HCT116 (cell line): Measurements from ENCODE around the gene KDM5A. TPM values are rescaled to one million over a fixed set of nuclear protein-coding genes. Genes with fewer than 3 reads are reported as not detected.

Experiments
- ATAC-seq: fragments of 200-7000 bp; cut with Tn5 transposase; 2 replicates; pipeline ENCODE4 v1.9.1; 2020; ENCODE audit warnings: mild to moderate bottlenecking, moderate library complexity
- BruUV-seq: library from RNA; stranded (reverse); fragments of 400-500 nt; replicated peaks from 2 replicates; lab custom pipeline; 2021; lab: Mats Ljungman, UMichigan
- CTCF ChIA-PET: fragments of 300-600 bp; sonication (Branson Sonifier 250); formaldehyde crosslinking; loops from one replicate; lab custom pipeline; 2021; ENCODE audit warnings: antibody characterized with exemption; lab: Charles Lee
- POLR2A ChIA-PET: fragments of 300-600, 350-600 bp; sonication (Branson Sonifier 250); formaldehyde crosslinking; loops from one replicate; lab custom pipeline; 2021; ENCODE audit warnings: antibody characterized with exemption; lab: Charles Lee
- RAD21 ChIA-PET, 2 experiments: fragments of 300-600 bp; sonication (Branson Sonifier 250); formaldehyde crosslinking; loops; one replicate each; lab custom pipeline; 2023; ENCODE audit warnings: low total read pairs in 2 of 2; ENCODE audit not compliant: uncharacterized antibody in 2 of 2, unreplicated experiment in 2 of 2, low non-redundant PET in 1 of 2; lab: Charles Lee
- DNase-seq: peaks from one replicate; pipeline ENCODE4 v3.0.0-alpha.2; 2010; ENCODE audit warnings: low read depth, low spot score
- H2AFZ ChIP-seq: fragments of 200-600 bp; shearing (Covaris generic), sonication (generic); 2 replicates; pipeline ENCODE4 v1.6.1; 2017; ENCODE audit warnings: low read depth, mixed run types, mixed read lengths, antibody characterized with exemption, low read length; ENCODE audit not compliant: poor library complexity, severe bottlenecking
- H3K27ac ChIP-seq: 2 replicates; pipeline ENCODE4 v1.5.1; 2012; ENCODE audit warnings: low read depth, low read length
- H3K27me3 ChIP-seq: fragments of 200-600 bp; sonication (generic); 2 replicates; pipeline ENCODE4 v1.6.1; 2016; ENCODE audit warnings: mixed run types, low read length, mixed read lengths; ENCODE audit not compliant: insufficient read depth
- H3K36me3 ChIP-seq, 2 experiments: fragments of 200-500 bp in 1 of 2; fragments of 200-600 bp in 1 of 2; sonication (Bioruptor generic) in 1 of 2; sonication (generic) in 1 of 2; 2 replicates each; pipeline versions ENCODE4 v1.5.1 to v1.6.1; 2014 to 2016; ENCODE audit warnings: low read length in 2 of 2, inconsistent platforms in 1 of 2, mixed read lengths in 1 of 2, mixed run types in 1 of 2; ENCODE audit not compliant: insufficient read depth in 2 of 2, control insufficient read depth in 1 of 2
- H3K4me1 ChIP-seq, 2 experiments: fragments of 200-600 bp in 1 of 2; sonication (generic) in 1 of 2; 2 replicates each; pipeline versions ENCODE4 v1.5.1 to v1.6.1; 2012 to 2017; ENCODE audit warnings: low read length in 2 of 2, inconsistent platforms in 1 of 2, mild to moderate bottlenecking in 1 of 2, mixed read lengths in 1 of 2, mixed run types in 1 of 2, moderate library complexity in 1 of 2; ENCODE audit not compliant: insufficient read depth in 2 of 2, control insufficient read depth in 1 of 2
- H3K4me2 ChIP-seq: fragments of 200-600 bp; sonication (generic); 2 replicates; pipeline ENCODE4 v1.6.1; 2017; ENCODE audit warnings: mixed run types, low read length, mixed read lengths
- H3K4me3 ChIP-seq, 2 experiments: fragments of 200-600 bp in 1 of 2; sonication (generic) in 1 of 2; replicated peaks in 1 of 2; 2 replicates each; pipeline ENCODE4 v1.5.1; 2011 to 2016; ENCODE audit warnings: low read length in 2 of 2, control low read depth in 1 of 2, low read depth in 1 of 2, mild to moderate bottlenecking in 1 of 2, mixed read lengths in 1 of 2, mixed run types in 1 of 2
- H3K79me2 ChIP-seq: fragments of 200-600 bp; sonication (generic); 2 replicates; pipeline ENCODE4 v1.6.1; 2017; ENCODE audit warnings: mild to moderate bottlenecking, mixed run types, low read length, moderate library complexity, mixed read lengths; ENCODE audit not compliant: insufficient read depth
- H3K9ac ChIP-seq: fragments of 200-600 bp; sonication (generic); 2 replicates; pipeline ENCODE4 v1.6.1; 2016; ENCODE audit warnings: low read length, mixed read lengths
- H3K9me2 ChIP-seq: fragments of 200-600 bp; sonication (generic), shearing (Covaris generic); 2 replicates; pipeline ENCODE4 v1.6.1; 2017; ENCODE audit warnings: mixed run types, mild to moderate bottlenecking, moderate library complexity; ENCODE audit not compliant: insufficient read depth
- H3K9me3 ChIP-seq, 2 experiments: fragments of 200-500 bp in 1 of 2; fragments of 200-600 bp in 1 of 2; sonication (Bioruptor generic) in 1 of 2; sonication (generic) in 1 of 2; 2 replicates each; pipeline ENCODE4 v1.6.1; 2014 to 2017; ENCODE audit warnings: low read length in 2 of 2, mixed read lengths in 2 of 2, inconsistent platforms in 1 of 2, low read depth in 1 of 2, mild to moderate bottlenecking in 1 of 2, mixed run types in 1 of 2, moderate library complexity in 1 of 2; ENCODE audit not compliant: control insufficient read depth in 1 of 2, insufficient read depth in 1 of 2
- H4K20me1 ChIP-seq: fragments of 200-600 bp; sonication (generic), shearing (Covaris generic); 2 replicates; pipeline ENCODE4 v1.6.1; 2017; ENCODE audit warnings: mixed run types, mild to moderate bottlenecking, moderate library complexity; ENCODE audit not compliant: insufficient read depth
- CEBPB ChIP-seq: IDR thresholded peaks from 2 replicates; pipeline ENCODE4 v1.6.1; 2012; ENCODE audit warnings: low read depth
- ELF1 ChIP-seq: IDR thresholded peaks from 2 replicates; pipeline ENCODE4 v1.6.1; 2012; ENCODE audit warnings: low read depth, borderline replicate concordance
- EZH2 ChIP-seq: fragments of 200-600 bp; sonication (generic); IDR thresholded peaks from 2 replicates; pipeline ENCODE4 v1.6.1; 2017; ENCODE audit warnings: antibody characterized with exemption, mixed run types
- EZH2phosphoT487 ChIP-seq: fragments of 200-600 bp; IDR thresholded peaks from 2 replicates; pipeline ENCODE4 v1.6.1; 2018; ENCODE audit warnings: antibody characterized with exemption, borderline replicate concordance
- FOSL1 ChIP-seq: IDR thresholded peaks from 2 replicates; pipeline ENCODE4 v1.6.1; 2012; ENCODE audit warnings: low read depth
- JUND ChIP-seq: IDR thresholded peaks from 2 replicates; pipeline ENCODE4 v1.6.1; 2012
- POLR2AphosphoS5 ChIP-seq: IDR thresholded peaks from 2 replicates; pipeline ENCODE4 v1.6.1; 2011; ENCODE audit warnings: mild to moderate bottlenecking, low read depth, low read length, moderate library complexity
- RAD21 ChIP-seq: IDR thresholded peaks from 2 replicates; pipeline ENCODE4 v1.6.1; 2012; ENCODE audit warnings: low read depth, mild to moderate bottlenecking
- SIN3A ChIP-seq: IDR thresholded peaks from 2 replicates; pipeline ENCODE4 v1.6.1; 2012; ENCODE audit warnings: low read depth
- ZBTB33 ChIP-seq: IDR thresholded peaks from 2 replicates; pipeline ENCODE4 v1.6.1; 2011; ENCODE audit warnings: mild to moderate bottlenecking, low read length, moderate library complexity; ENCODE audit not compliant: insufficient replicate concordance; ENCODE audit errors: extremely low read depth
- ZFX ChIP-seq: fragments of 450-650 bp; IDR thresholded peaks from 2 replicates; pipeline ENCODE4 v1.6.1; 2017
- intact Hi-C: fragments of 100-400 bp; cut with micrococcal nuclease; formaldehyde crosslinking; loops from 2 replicates; pipeline ENCODE4 v1.10.0; 2022
- total RNA-seq: library from RNA; stranded (reverse); gene quantifications from one replicate; pipeline ENCODE4 v1.2.1, GENCODE V29; 2021; ENCODE audit not compliant: unreplicated experiment
- TF ChIP-seq, protein P1 (sequence below): IDR thresholded peaks from 2 replicates; pipeline ENCODE4 v1.6.1; 2012
- TF ChIP-seq, protein P2 (sequence below): IDR thresholded peaks from 2 replicates; pipeline ENCODE4 v1.6.1; 2012

KDM5A gene
- total RNA-seq, 1 experiment from 2014 or later, result 49.0 TPM

DNA sequence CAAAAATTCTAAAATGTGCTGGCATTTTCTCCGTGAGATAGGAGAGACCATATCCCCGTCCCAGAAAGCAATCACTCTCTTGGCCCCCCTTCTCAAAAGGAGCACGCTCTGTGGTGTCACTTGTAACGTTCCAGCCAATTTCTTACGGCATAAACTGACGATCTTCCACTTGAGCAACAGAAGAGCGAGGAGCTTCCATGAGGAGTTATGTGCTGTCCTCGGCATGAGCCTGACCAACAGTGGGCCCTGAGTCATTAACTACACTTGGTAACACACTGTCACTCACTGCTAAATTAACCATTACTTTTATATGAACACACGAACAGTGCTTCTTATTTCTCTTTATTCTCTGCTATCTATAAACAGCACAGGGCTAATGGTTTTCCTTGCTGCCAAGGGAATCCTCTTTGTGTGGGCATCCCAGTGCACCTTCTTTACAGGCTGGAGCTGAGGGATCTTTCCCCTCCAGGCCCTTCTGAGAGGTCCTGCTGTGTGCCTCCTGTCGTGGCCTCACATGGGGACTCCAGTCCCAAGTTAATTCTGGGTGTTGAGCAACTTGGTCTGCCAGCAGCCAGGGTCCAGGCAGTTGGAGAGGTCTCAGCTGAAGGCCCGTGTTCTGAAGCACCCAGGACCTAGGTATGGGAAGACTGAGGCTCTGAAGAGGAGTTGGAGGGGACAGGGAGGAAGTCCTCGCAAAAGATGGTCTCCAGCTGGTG, 135.8 kb downstream of the KDM5A start:
- H3K9me3 ChIP-seq, result no peaks in the 10 kb centered on the region; a peak in 1 of 4 replicates
- no peak overlapping the region for H3K9ac ChIP-seq
- intact Hi-C loops, result no loop called here
- DNase-seq, result no peak
- H3K36me3 ChIP-seq, result no peaks in the 10 kb centered on the region
- H3K9me2 ChIP-seq, result no peaks in the 10 kb centered on the region
- H3K79me2 ChIP-seq, result no peaks in the 10 kb centered on the region
- H3K4me2 ChIP-seq, result no peak overlapping the region
- H4K20me1 ChIP-seq, result no peaks in the 10 kb centered on the region
- POLR2A ChIA-PET, result no interaction called here
- CTCF ChIA-PET, result no interaction called here
- H3K27me3 ChIP-seq, result peaks cover 4% of the 10 kb centered on the region; the same call in 1 of the 2 replicates
- no peak overlapping the region for H2AFZ ChIP-seq
- RAD21 ChIA-PET, result no interaction called here
- BruUV-seq, result no TSS peak
- no peaks in the 10 kb centered on the region for H3K4me1 ChIP-seq
- no peak overlapping the region for H3K4me3 ChIP-seq
- TF ChIP-seq SIN3A (no peak), CEBPB (no peak), ELF1 (no peak), RAD21 (no peak), FOSL1 (no peak), ZFX (no peak), EZH2phosphoT487 (no peak), POLR2AphosphoS5 (no peak), JUND (no peak), EZH2 (no peak), ZBTB33 (no peak)
- TF ChIP-seq, protein P1, sequence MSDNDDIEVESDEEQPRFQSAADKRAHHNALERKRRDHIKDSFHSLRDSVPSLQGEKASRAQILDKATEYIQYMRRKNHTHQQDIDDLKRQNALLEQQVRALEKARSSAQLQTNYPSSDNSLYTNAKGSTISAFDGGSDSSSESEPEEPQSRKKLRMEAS, result no peak
- TF ChIP-seq, protein P2, sequence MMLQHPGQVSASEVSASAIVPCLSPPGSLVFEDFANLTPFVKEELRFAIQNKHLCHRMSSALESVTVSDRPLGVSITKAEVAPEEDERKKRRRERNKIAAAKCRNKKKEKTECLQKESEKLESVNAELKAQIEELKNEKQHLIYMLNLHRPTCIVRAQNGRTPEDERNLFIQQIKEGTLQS, result no peak
- no peak for ATAC-seq
- H3K27ac ChIP-seq, result no peak overlapping the region
